IPS-NIHi11 (cell line): ENCODE results near the gene FNBP1.
A peak's percentile ranks its signal among the peaks of the same experiment; 100 is the strongest.
"Not testable (repeated sequence)": the region's sequence is repeated elsewhere in the genome, so short reads cannot be mapped to it uniquely, and the experiment has no call there.

ENCODE experiments used
- DNase-seq: peaks from one replicate; pipeline ENCODE4 v3.0.0; 2012; ENCODE audit warnings: mixed read lengths, low spot score

The FNBP1 gene

DNA sequence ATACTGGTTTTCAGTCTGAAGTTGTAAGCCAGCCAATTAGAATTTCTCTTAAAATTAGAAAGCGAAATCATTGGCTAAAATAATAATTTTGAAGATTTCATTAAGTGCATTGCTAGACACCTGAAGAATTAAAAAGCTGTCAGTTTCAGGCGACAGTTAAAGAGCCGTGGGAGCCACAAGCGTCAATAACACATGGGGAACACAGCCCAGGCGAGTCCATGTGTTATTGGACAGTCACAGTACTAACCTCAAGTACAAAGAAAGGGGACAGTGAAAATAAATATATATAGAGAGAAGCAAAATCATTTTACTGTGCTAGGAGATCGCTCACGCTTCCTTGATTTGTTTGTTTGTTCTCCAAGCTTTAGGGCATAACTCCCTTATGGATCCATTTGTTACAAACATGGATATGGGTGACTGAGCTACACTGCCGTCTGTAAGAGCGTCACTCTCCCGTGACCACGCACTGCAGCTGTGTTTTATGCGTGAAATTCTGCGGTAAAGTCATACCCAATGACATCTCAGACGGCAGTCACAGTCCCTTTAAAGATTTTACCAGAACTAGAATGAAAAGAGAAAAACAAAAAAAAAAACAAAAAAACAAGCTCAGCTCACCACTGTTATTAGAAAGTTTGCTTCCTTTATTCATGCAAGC, 124.6 kb downstream of the FNBP1 start:
- DNase-seq, result no peak

DNA sequence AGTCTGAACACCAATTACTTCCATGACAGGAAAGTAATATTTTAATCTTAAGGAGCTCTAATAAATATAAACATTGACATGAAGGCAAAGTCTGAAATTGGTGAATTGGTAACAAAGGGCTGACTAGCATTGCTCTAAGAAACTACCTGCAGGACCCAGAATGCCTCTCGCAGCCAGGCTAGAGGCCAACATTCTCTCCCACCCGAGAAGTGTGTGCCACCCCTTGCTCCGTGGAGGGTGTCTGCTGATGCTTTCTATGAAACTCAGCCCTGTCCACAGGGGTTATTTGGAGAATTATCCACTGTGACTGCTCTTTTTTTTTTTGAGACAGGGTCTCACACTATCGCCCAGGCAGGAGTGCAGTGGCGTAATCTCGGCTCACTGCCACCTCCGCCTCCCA, 126.3 kb downstream of the FNBP1 start:
- no peak for DNase-seq

DNA sequence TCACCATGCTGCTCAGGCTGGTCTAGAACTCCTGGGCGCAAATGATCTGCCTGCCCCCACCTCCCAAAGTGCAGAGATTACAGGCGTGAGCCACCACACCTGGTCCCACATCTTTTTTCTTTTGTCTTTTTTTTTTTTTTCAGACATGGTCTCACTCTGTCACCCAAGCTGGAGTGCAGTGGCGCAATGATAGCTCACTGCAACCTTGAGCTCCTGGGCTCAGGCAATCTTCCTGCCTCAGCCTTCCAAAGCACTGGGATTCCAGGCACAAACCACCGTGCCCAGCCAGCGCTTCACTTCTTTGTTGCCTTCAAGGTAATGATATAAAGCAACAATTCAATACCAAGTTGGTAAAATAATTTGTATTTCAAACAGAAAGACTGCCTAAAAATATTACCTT, 128.9 kb downstream of the FNBP1 start:
- no peak for DNase-seq

- no peak for DNase-seq
These were observed 132.1 kb downstream of the FNBP1 start for GRCh38 chr9:129910628-129911567.

- DNase-seq, result no peak
These were observed 133.1 kb downstream of the FNBP1 start for GRCh38 chr9:129909851-129910250.

DNA sequence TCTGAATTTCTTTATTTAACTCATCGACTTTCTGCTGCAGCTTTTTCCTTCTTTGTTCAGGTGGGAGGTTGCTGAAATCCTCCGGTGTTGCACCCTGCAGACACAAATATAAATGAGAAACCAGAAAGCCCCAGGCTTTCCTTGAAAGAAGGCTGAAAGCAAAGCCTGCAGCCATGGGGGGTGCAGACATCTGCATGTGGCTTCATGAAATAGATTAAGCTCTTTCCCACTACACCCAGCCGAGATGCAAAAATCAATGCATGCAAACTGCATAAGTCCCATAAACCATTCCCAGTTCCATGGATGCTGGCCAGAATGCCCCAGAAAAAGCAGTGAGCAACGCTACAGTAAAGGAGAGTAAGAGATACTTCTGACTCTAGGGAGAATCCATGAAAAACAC, 134.1 kb downstream of the FNBP1 start:
- DNase-seq, result no peak

DNA sequence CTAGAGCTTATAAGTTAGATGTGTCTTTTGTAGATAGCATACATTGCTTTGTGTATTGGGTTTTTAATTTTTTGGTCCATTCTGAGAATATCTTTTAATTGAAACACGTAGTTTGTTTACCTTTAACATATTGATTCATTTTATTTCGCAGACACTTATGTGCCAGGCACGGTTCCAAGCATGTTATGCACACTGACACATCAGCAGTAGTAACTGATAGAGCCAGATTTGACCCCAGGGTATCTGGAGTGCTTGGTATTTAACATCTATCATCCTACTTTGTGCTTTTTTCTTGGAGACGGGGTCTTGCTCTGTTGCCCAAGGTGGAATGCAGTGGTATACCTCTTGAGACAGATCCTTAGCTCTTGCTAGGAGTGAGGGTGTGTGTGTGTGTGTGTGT, 135.8 kb downstream of the FNBP1 start:
- DNase-seq, result no peak

- DNase-seq, result no peak
These were observed 136.7 kb downstream of the FNBP1 start for GRCh38 chr9:129906298-129906697.

- no peak for DNase-seq
These were observed 138.3 kb downstream of the FNBP1 start for GRCh38 chr9:129904734-129905133.

GRCh38 chr9:129902740-129903134, 140.3 kb downstream of the FNBP1 start:
- no peak for DNase-seq

DNA sequence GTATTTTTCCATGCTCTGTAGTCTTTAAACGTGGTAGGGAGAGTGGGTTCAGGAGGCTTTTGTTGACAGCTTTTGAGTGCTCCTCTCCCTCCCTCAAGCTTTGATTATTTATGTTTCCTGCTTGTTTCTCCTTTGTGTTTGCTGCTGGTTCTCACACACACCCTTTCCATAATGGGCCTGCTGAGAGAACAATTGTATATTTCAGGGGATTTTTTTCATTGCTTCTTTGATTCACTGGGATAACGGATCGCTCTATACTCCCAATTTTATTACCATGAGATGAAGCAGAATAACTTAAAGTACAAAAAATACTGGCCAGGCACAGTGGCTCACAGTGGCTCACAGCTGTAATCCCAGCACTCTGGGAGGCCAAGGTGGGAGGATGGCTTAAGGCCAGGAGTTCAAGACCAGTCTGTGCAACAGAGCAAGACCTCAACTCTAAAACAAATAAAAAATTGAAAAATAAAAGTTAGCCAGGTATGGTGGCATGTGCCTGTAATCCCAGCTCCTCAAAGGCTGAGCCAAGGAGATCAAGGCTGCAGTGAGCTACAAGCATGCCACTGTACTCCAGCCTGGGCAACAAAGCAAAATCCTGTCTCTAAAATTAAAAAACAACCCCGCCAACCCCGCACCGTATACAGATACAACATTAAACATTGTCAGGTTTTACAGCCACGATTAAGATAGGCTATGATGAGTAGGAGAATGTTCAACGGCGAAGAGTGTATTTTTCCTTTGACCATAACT, 140.8 kb downstream of the FNBP1 start:
- DNase-seq, result no peak

DNA sequence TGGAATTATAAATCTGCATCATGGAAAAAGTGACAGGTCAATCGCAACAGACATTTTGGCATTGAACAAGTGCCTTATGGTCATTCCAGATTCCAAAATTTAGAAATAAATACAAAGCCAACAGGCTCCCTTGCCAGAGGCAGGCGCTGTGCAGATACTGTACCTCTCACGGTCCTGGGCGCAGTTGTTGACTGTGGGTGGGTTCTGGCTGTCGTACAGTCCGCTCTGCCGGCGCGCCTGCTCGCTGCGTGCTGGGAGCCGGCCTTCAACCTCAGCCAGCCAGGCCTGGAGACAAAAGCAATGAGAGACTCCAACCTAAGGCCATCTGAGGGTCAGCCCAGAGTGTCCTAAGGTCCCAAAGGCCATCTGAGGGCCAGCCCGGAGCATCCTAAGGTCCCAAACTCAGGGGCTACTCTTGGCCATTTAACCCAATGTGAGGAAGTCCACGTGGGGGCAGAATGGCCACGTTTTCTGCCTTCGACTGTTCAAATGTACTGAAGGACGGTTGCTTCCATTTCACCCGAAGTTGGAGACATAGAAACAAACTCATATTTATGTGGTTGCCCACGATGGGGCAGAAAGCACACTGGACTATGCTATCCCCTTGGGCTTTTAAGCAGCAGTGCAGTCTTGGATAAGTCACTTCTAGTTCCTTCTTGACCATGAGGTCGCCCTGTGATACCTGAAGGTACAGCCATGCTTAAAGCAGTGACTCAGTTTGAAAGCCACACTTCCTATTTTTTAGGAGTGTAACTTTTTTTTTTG, 142.5 kb downstream of the FNBP1 start:
- DNase-seq, result no peak

DNA sequence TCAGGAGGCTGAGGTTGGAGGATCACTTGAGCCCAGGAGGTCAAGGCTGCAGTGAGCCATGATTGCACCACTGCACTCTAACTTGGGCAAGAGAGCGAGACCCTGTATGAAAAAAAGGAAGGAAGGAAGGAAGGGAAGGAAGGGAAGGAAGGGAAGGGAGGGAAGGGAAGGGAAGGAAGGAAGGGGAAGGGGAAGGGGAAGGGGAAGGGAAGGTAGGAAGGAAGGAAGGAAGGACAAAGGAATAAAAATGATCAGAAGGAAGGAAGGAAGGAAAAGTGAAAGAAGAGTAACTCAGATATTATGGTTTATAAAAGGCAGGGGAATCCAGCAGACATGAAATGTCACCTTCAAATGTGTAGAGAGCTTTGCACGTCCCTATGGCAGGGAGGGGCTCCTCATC, 143.4 kb downstream of the FNBP1 start:
- no peak for DNase-seq

DNA sequence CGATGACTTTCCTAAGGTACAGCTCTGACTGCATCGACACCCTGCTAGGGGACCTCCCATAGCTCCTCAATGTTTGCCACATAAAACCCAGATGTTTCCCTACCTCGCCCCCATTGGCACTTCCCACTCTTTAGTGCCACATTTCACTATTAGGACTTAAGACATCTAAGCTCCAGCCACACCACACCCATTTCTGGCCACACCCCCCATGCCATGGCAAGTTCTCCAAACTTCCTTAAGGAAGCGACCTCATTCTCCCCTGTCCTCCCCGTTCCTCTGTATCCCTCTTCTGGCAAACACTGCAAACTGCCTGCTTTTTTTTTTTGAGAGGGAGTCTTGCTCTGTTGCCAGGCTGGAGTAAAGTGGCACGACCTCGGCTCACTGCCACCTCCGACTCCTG, 144.8 kb downstream of the FNBP1 start:
- DNase-seq, result peak; percentile 55

GRCh38 chr9:129897263-129897662, 145.7 kb downstream of the FNBP1 start:
- DNase-seq, result no peak

DNA sequence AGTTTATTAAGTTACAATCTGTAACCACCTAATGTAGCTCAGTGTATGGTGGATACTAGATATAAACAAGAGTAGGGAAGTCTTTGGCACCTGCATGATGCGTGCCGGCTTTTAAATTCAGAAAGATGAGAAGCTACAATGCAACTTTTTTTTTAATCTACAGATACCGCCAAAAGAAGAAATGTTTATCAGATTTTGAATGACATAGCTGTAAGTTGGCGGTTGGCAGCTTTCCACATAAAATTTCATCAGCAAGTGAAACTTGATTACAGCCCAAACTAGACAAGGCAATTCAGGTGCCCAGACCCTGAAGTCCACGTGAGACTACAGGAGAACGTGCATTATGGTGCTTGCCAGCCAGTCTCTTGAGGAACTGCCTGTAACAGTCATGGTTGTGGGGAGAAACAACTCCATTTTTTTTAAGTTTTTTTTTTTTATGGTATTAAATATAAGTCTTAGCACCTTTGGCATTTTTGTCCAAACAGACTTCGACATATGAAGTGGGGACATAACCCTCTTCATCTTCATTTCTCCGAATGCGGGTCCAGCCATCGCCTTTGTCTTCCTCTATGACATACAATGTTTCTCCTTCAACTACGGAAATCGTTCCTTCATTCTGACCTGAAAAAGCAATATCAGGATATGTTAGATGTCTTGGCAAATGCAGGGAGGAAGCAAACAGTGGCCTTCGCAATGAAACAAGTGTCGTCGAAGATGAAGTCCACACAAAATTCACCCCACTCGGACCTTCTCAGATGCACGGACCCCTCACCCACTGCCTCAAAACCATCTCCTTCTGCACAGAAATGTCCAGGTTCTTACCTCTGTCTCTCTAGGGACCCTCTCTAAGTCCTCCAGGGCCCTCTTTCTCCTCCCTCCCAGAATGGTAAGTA, 147.4 kb downstream of the FNBP1 start:
- DNase-seq, result no peak

- no peak for DNase-seq
These were observed 148.7 kb downstream of the FNBP1 start for GRCh38 chr9:129894120-129894823.

GRCh38 chr9:129891569-129891968, 151.4 kb downstream of the FNBP1 start:
- DNase-seq, result no peak

DNA sequence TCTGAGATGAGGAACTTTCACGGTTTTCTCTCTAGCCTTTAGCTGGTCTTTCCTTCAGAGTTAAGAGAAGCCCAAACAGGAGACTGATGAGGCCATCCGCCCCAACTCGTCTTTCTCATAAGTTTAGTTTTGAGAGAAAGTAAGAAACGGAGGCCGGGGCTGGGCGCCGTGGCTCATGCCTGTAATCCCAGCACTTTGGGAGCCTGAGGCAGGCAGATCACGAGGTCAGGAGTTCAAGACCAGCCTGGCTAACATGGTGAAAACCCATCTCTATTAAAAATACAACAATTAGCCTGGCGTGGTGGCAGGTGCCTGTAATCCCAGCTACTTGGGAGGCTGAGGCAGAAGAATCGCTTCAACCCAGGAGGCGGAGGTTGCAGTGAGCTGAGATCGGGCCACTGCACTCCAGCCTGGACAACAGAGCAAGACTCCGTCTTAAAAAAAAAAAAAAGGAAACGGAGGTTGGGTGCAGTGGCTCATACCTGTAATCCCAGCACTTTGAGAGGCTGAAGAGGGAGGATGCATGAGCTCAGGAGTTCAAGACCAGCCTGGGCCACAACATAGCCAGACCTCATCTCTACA, 152.2 kb downstream of the FNBP1 start:
- not testable (repeated sequence) for DNase-seq
